ENCODE data around the gene KDM2B.

- TF ChIP-seq CTCF (IDR thresholded peaks at IDR 0.05; ENCODE audit: low read depth, low read length, poor library complexity, severe bottlenecking) (no peak), EZH2phosphoT487 (IDR thresholded peaks at IDR 0.05; ENCODE audit: borderline replicate concordance, low read length) (no peak)
Measured at GRCh38 chr12:121602766-121603165, 21.9 kb upstream of the KDM2B start.

Data from DOHH2 (cell line).